HepG2 (cell line): ENCODE results near the gene MPG. TPM values are rescaled to one million over a fixed set of nuclear protein-coding genes. Genes with fewer than 3 reads are reported as not detected.

Experiments used
- ARID4A ChIP-seq: sonication (generic); formaldehyde crosslinking; IDR thresholded peaks from 2 replicates; pipeline ENCODE4 v1.5.0; 2020; ENCODE audit warnings: mild to moderate bottlenecking, missing genetic modification reagents, borderline replicate concordance
- ATRX ChIP-seq: sonication (generic); formaldehyde crosslinking; IDR thresholded peaks from 2 replicates; pipeline ENCODE4 v1.4.0; 2020; ENCODE audit warnings: missing genetic modification reagents, borderline replicate concordance
- CSRNP2 ChIP-seq: sonication (generic); formaldehyde crosslinking; conservative IDR thresholded peaks from 2 replicates; pipeline ENCODE4 v1.8.0; 2022; ENCODE audit warnings: low read depth, missing genetic modification reagents
- FOXP1 ChIP-seq, 2 experiments: fragments of 450-650 bp in 1 of 2; IDR thresholded peaks; 2 replicates each; pipeline ENCODE4 v1.6.1; 2017 to 2018; ENCODE audit warnings: antibody characterized with exemption in 1 of 2
- HNF4A ChIP-seq: sonication (generic); formaldehyde crosslinking; IDR thresholded peaks from 2 replicates; pipeline ENCODE4 v1.4.0; 2020; ENCODE audit warnings: missing genetic modification reagents
- NR2F2 ChIP-seq: IDR thresholded peaks from 2 replicates; pipeline ENCODE4 v1.6.1; 2012; ENCODE audit warnings: low read depth, inconsistent platforms, borderline replicate concordance
- SAP130 ChIP-seq: IDR thresholded peaks from 2 replicates; pipeline ENCODE4 v1.6.1; 2016; ENCODE audit warnings: low read depth
- TFE3 ChIP-seq: IDR thresholded peaks from 2 replicates; pipeline ENCODE4 v1.6.1; 2016
- ZNF431 ChIP-seq: sonication (generic); formaldehyde crosslinking; IDR thresholded peaks from 2 replicates; pipeline ENCODE4 v1.9.0; 2022; ENCODE audit warnings: missing genetic modification reagents, low read depth, mild to moderate bottlenecking, borderline replicate concordance
- ZNF503 ChIP-seq: sonication (generic); formaldehyde crosslinking; IDR thresholded peaks from 2 replicates; pipeline ENCODE4 v1.4.0; 2020; ENCODE audit warnings: missing genetic modification reagents
- ZNF530 ChIP-seq: sonication (generic); formaldehyde crosslinking; IDR thresholded peaks from 2 replicates; pipeline ENCODE4 v1.5.0; 2020; ENCODE audit warnings: low read depth, mild to moderate bottlenecking, missing genetic modification reagents
- ZNF616 ChIP-seq: sonication (generic); formaldehyde crosslinking; IDR thresholded peaks from 2 replicates; pipeline ENCODE4 v1.5.0; 2020; ENCODE audit warnings: low read depth, mild to moderate bottlenecking, missing genetic modification reagents
- ZNF75D ChIP-seq: sonication (generic); formaldehyde crosslinking; IDR thresholded peaks from 2 replicates; pipeline ENCODE4 v1.8.1; 2023; ENCODE audit warnings: missing genetic modification reagents, mild to moderate bottlenecking, borderline replicate concordance
- ZNF816 ChIP-seq: sonication (generic); formaldehyde crosslinking; IDR thresholded peaks from 2 replicates; pipeline ENCODE4 v1.8.0; 2022; ENCODE audit warnings: missing genetic modification reagents, mild to moderate bottlenecking, borderline replicate concordance
- polyA plus RNA-seq, 8 experiments: library from polyadenylated mRNA; depleted of rRNA in 3 of 8; stranded (reverse) in 7 of 8; unstranded in 1 of 8; fragments of >200 nt; fragmentation: Illumina TruSeq in 4 of 8; extraction: Trizol in 4 of 8; gene quantifications; 2 replicates each; pipeline versions ENCODE4 v1.2.1 to v1.2.3, GENCODE V29; 2011 to 2016; ENCODE audit warnings: low read depth in 4 of 8, missing spikeins in 1 of 8, mixed read lengths in 1 of 8; ENCODE audit not compliant: insufficient read depth in 1 of 8
- total RNA-seq, 5 experiments: library from RNA; depleted of rRNA; stranded (reverse); fragments of >200 nt; fragmentation: Illumina TruSeq; extraction: Trizol; gene quantifications; 2 replicates each; pipeline ENCODE4 v1.2.3, GENCODE V29; 2016; ENCODE audit warnings: low read depth in 1 of 5

Gene MPG
- total and polyA plus RNA-seq, 2 of the 13 experiments (the other 11 are each of a cell fraction or from before 2014, with no cell fraction given), result 59.1 to 62.5 TPM

- TF ChIP-seq CSRNP2 (no peak), FOXP1 (IDR thresholded peaks at IDR 0.05) (no peak), FOXP1 (CRISPR knock-in tag; IDR thresholded peaks at IDR 0.05) (no peak), HNF4A (CRISPR knock-in tag) (no peak), SAP130 (CRISPR knock-in tag) (peak; percentile 64; the same call in 1 of the 2 replicates), NR2F2 (no peak), ATRX (CRISPR knock-in tag) (no peak), ZNF530 (CRISPR knock-in tag) (no peak), ZNF503 (CRISPR knock-in tag) (no peak; the same call in 1 of the 2 replicates), ZNF431 (CRISPR knock-in tag) (peak; percentile 62; the same call in 1 of the 2 replicates), TFE3 (CRISPR knock-in tag) (no peak; the same call in 1 of the 2 replicates), ARID4A (CRISPR knock-in tag) (peak; percentile 93), ZNF616 (CRISPR knock-in tag) (peak; percentile 78; the same call in 1 of the 2 replicates), ZNF816 (no peak), ZNF75D (CRISPR knock-in tag) (no peak)
These were observed 24.4 kb upstream of the MPG start, which contains the start of the genes POLR3K and SNRNP25 (continued) for GRCh38 chr16:53346-54236.
